Stimulated activated naive B cell treated with anti-CD40 and anti-IgM and Interleukin-4, amounts not matched to agents 10 μg/mL and 1 μg/mL and 100 μg/mL, for 72 hours (primary cell): ENCODE data around the gene CCDC88B.

Experiments
- ATAC-seq, 2 donors: fragments of 150-1000 bp; cut with Tn5 transposase; replicated peaks; 2 replicates each; pipeline ENCODE4 v1.10.0; 2021; ENCODE audit warnings: moderate library complexity in 1 of 2
- DNase-seq: peaks from one replicate; pipeline ENCODE4 v3.0.0; 2021
- H3K27ac Mint-ChIP-seq: one replicate; pipeline ENCODE4 v1.8.0; 2022; ENCODE audit warnings: mild to moderate bottlenecking, mixed read lengths
- H3K27me3 Mint-ChIP-seq, 2 donors: one replicate each; pipeline ENCODE4 v1.8.0; 2022; ENCODE audit warnings: mixed read lengths in 2 of 2
- H3K36me3 Mint-ChIP-seq, 2 donors: one replicate each; pipeline ENCODE4 v1.8.0; 2022; ENCODE audit warnings: mixed read lengths in 2 of 2, mild to moderate bottlenecking in 1 of 2
- H3K4me1 Mint-ChIP-seq, 2 donors: one replicate each; pipeline ENCODE4 v1.8.0; 2022; ENCODE audit warnings: mixed read lengths in 2 of 2, mild to moderate bottlenecking in 1 of 2
- H3K4me3 Mint-ChIP-seq, 2 donors: one replicate each; pipeline ENCODE4 v1.8.0; 2022; ENCODE audit warnings: mild to moderate bottlenecking in 2 of 2, mixed read lengths in 2 of 2, moderate library complexity in 1 of 2
- H3K9me3 Mint-ChIP-seq, 2 donors: one replicate each; pipeline ENCODE4 v1.8.0; 2022; ENCODE audit warnings: mixed read lengths in 2 of 2, mild to moderate bottlenecking in 1 of 2

Gene CCDC88B

GRCh38 chr11:64395545-64396078 is 55.6 kb downstream of the CCDC88B start:
- Mint-ChIP-seq H3K27me3 (peaks cover 23 to 29% of the 10 kb centered on the region in 2 donors), H3K36me3 (no peaks in the 10 kb centered on the region), H3K4me1 (peaks cover 9 to 12% of the 10 kb centered on the region in 2 donors), H3K4me3 (no peak overlapping the region), H3K9me3 (peaks cover 1 to 3% of the 10 kb centered on the region in 2 donors), H3K27ac (no peak overlapping the region)
- ATAC-seq, result no peak
- DNase-seq, result no peak

DNA sequence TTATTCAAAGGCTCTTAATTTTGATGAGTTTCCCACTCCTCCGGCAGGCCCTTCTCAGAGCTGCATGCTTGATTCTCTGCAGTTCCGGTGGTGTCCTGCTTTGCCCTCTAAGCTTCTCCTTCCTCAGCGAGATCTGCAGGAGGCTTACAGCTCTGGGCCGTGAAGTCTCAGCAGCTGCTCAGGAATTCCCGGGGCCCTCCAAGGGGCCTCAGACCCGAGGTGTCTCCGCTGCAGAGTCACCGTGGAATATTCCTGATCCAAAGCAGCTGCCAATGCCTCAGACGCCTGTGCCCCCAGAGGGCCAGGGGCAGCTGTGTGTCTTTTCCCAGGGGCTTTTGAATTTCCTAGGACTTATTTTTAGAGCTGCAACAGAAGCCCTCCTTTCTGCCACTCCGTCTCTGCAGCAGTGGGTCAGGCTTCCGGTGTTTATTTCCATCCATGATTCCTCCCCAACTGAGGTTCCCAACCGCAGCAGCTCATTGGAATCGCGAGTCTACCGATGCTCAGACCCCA is 56.1 kb downstream of the CCDC88B start:
- peaks cover 26 to 29% of the 10 kb centered on the region in 2 donors for H3K27me3 Mint-ChIP-seq
- no peaks in the 10 kb centered on the region for H3K36me3 Mint-ChIP-seq
- no peak overlapping the region for H3K27ac Mint-ChIP-seq
- no peaks in the 10 kb centered on the region for H3K9me3 Mint-ChIP-seq
- DNase-seq, result no peak
- H3K4me1 Mint-ChIP-seq, result peaks cover 9 to 12% of the 10 kb centered on the region in 2 donors
- ATAC-seq, result no peak
- H3K4me3 Mint-ChIP-seq, result no peak overlapping the region

GRCh38 chr11:64400102-64400501 is 60.1 kb downstream of the CCDC88B start:
- no peak overlapping the region for H3K27ac Mint-ChIP-seq
- H3K27me3 Mint-ChIP-seq, result peaks cover 29 to 34% of the 10 kb centered on the region in 2 donors
- peaks cover 4% of the 10 kb centered on the region in 2 donors for H3K9me3 Mint-ChIP-seq
- H3K4me1 Mint-ChIP-seq, result peaks cover 6 to 12% of the 10 kb centered on the region in 2 donors
- no peak overlapping the region for H3K4me3 Mint-ChIP-seq
- ATAC-seq (no peak), DNase-seq (no peak)
- H3K36me3 Mint-ChIP-seq, result no peaks in the 10 kb centered on the region

DNA sequence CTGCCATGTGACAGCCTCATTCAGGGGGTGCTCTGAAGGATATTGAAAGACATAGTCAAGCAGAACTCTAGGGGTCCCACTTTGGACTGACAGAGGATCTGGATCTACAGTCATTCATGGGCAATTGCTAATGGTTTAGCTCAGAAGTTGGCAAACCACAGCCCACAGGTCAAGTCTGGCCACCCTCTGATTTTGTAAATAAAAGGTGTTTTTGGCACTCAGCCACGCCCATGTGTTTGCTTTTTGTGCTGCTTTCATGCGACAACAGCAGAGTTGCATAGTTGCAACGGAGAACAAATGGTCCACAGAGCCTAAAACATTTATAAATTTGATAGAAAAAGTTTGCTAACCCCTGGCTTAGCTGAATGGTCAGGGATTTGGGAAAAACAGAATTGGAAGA is 60.7 kb downstream of the CCDC88B start:
- H3K27ac Mint-ChIP-seq, result no peak overlapping the region
- peaks cover 3 to 8% of the 10 kb centered on the region in 2 donors for H3K4me1 Mint-ChIP-seq
- DNase-seq, result no peak
- no peak for ATAC-seq
- peaks cover 4% of the 10 kb centered on the region in 2 donors for H3K9me3 Mint-ChIP-seq
- no peaks in the 10 kb centered on the region for H3K36me3 Mint-ChIP-seq
- peaks cover 24 to 28% of the 10 kb centered on the region in 2 donors for H3K27me3 Mint-ChIP-seq
- H3K4me3 Mint-ChIP-seq, result no peak overlapping the region

DNA sequence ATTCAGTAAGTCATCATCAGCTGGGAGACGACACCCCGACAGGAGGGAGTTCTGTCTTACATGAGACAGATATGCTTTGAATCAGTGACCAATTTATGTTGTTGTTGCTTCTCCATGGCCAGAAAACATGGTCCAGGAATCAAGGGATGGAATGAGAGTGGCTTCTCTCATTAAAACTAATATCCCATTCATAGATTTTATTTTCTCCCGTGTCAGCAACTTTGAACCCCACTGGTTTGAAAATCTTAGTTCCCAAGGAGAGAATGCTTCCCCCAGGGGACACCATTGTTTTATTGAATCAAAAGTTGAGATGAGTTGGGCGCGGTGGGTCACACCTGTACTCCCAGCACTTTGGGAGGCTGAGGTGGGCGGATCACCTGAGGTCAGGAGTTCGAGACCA is 61.8 kb downstream of the CCDC88B start:
- DNase-seq (no peak), ATAC-seq (no peak)
- H3K4me1 Mint-ChIP-seq, result no peaks in the 10 kb centered on the region
- peaks cover 19 to 21% of the 10 kb centered on the region in 2 donors for H3K27me3 Mint-ChIP-seq
- H3K9me3 Mint-ChIP-seq, result peaks cover 4% of the 10 kb centered on the region in 2 donors
- H3K36me3 Mint-ChIP-seq, result no peaks in the 10 kb centered on the region
- no peak overlapping the region for H3K4me3 Mint-ChIP-seq
- no peak overlapping the region for H3K27ac Mint-ChIP-seq

- Mint-ChIP-seq H3K27me3 (peaks cover 10 to 12% of the 10 kb centered on the region in 2 donors), H3K27ac (no peak overlapping the region), H3K36me3 (no peaks in the 10 kb centered on the region), H3K4me1 (no peaks in the 10 kb centered on the region), H3K9me3 (peaks cover 4% of the 10 kb centered on the region in 2 donors), H3K4me3 (no peak overlapping the region)
- no peak for DNase-seq
- no peak for ATAC-seq
Observed at GRCh38 chr11:64403106-64403505, 63.1 kb downstream of the CCDC88B start.

DNA sequence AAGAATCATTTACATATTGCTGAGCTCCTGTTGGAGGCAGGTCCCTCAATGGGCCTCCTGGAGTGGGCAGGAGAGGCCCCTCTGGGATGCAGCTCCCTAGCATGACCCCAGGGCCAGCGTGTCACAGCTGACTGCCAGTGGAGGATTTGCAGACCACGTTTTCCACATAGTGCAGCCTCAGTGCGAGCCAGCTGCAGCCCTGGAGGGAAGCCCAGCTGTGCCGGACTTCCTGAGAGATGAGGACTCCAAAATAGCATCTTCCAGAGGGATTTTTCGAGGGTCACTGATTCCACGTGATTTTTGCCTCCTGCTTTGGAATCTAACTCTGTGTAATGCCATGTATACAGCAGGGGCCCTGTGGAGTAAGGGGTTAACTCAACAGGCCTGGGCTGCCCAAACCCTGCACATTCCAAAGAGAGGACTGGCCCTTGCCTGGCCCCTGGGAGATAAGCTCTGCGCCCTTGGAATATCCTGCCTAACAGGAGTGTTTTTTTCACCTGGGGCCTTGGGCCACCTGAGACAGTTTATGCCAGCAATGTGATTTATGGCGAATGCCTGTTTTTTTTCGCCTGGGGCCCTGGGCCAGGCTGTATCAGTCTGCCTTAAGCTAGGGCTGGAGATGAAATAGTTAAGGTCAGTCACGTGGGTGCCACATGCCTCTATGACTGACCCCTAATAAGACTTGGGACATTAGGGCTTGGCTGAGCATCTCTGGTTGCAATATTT is 66.4 kb downstream of the CCDC88B start:
- Mint-ChIP-seq H3K27me3 (peaks cover 17 to 24% of the 10 kb centered on the region in 2 donors), H3K9me3 (peaks cover 4% of the 10 kb centered on the region in 2 donors), H3K4me3 (no peak overlapping the region), H3K27ac (no peak overlapping the region), H3K4me1 (no peaks in the 10 kb centered on the region), H3K36me3 (no peaks in the 10 kb centered on the region)
- DNase-seq, result no peak
- no peak for ATAC-seq
